Measurements from ENCODE around the gene DNAJB9. TPM values are rescaled to one million over a fixed set of nuclear protein-coding genes. Genes with fewer than 3 reads are reported as not detected.

Gene DNAJB9
- total RNA-seq, 4 donors from 2014 or later = 28.7 to 362 (median 44.8) TPM

DNA sequence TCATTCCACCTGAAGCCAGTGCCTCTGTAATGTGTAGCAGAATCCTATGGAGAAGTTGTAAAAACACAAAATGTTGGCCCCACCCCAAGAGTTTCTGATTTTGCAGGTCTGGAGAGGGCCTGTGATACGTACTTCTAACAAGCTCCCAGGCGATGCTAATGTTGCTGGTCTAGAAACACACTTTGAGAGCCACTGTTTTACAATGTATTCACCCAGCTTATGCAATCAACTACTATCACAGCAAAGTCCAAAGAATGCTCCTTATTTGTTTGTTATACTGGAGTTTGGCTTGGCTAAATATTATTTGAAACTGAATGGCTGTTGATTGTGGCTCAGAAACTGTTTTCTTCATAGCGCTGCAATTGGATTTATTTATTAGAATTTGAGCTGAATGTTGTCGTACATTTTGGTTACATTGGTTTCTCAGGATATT is 44.3 kb downstream of the DNAJB9 start:
- H3K27me3 ChIP-seq = no peaks in the 10 kb centered on the region
- H3K27ac ChIP-seq = no peak overlapping the region
- DNase-seq = no peak
- TF ChIP-seq, protein P1, sequence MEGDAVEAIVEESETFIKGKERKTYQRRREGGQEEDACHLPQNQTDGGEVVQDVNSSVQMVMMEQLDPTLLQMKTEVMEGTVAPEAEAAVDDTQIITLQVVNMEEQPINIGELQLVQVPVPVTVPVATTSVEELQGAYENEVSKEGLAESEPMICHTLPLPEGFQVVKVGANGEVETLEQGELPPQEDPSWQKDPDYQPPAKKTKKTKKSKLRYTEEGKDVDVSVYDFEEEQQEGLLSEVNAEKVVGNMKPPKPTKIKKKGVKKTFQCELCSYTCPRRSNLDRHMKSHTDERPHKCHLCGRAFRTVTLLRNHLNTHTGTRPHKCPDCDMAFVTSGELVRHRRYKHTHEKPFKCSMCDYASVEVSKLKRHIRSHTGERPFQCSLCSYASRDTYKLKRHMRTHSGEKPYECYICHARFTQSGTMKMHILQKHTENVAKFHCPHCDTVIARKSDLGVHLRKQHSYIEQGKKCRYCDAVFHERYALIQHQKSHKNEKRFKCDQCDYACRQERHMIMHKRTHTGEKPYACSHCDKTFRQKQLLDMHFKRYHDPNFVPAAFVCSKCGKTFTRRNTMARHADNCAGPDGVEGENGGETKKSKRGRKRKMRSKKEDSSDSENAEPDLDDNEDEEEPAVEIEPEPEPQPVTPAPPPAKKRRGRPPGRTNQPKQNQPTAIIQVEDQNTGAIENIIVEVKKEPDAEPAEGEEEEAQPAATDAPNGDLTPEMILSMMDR (IDR thresholded peaks at IDR 0.05) = no peak
- TF ChIP-seq POLR2A (IDR thresholded peaks at IDR 0.05) = no peak
- H3K4me1 ChIP-seq = no peaks in the 10 kb centered on the region
- H3K4me3 ChIP-seq = no peak overlapping the region
- intact Hi-C loops (cut with DNase I; ENCODE audit: low total_unique reads) = no loop called here
- no peaks in the 10 kb centered on the region for H3K9me3 ChIP-seq
- no peaks in the 10 kb centered on the region for H3K36me3 ChIP-seq

DNA sequence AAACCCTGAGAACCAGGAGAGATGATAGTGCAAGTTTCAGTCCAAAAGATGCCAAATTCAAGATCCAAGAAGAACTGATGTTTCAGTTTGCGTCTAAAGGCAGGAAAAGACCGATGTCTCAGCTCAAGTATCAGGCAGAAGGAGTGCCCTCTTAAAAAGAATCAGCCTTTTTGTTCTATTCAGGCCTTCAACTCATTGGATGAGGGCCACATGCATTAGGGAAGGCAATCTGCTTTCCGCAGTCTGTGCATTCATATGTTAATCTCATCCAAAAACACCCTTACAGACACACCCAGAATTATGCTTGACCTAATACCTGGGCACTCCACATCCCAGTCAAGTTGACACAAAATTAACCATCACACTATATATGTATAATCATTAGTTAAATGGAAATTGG is 45.2 kb downstream of the DNAJB9 start:
- H3K9me3 ChIP-seq = no peaks in the 10 kb centered on the region
- no peaks in the 10 kb centered on the region for H3K4me1 ChIP-seq
- H3K4me3 ChIP-seq = no peak overlapping the region
- no peaks in the 10 kb centered on the region for H3K27me3 ChIP-seq
- no peaks in the 10 kb centered on the region for H3K36me3 ChIP-seq
- TF ChIP-seq, protein P1 (IDR thresholded peaks at IDR 0.05) = no peak
- TF ChIP-seq POLR2A (IDR thresholded peaks at IDR 0.05) = no peak
- intact Hi-C loops (cut with DNase I; ENCODE audit: low total_unique reads) = no loop called here
- H3K27ac ChIP-seq = no peak overlapping the region
- no peak for DNase-seq

DNA sequence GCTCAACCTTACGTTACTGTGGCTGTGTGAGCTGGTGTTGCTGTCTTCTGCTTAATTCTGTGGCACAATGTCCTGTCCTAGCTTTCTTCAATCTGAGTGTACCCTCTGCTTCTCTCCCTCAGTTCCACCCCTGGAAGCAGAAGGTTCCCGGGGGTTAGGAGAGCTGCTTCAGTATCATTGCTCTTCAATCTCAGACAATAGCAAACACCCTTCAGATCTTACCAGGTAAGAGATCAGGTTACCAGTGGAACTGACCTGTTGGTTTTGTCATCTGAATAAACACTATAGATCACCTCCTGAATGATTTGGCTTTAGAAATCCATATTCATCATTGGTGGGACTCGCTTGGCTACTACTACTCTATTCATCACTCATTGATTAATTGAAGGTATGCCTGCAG is 48.4 kb downstream of the DNAJB9 start:
- TF ChIP-seq, protein P1 (IDR thresholded peaks at IDR 0.05) = no peak
- TF ChIP-seq POLR2A (IDR thresholded peaks at IDR 0.05) = no peak
- no peak overlapping the region for H3K4me3 ChIP-seq
- H3K4me1 ChIP-seq = no peaks in the 10 kb centered on the region
- H3K27me3 ChIP-seq = no peaks in the 10 kb centered on the region
- no peak for DNase-seq
- intact Hi-C loops (cut with DNase I; ENCODE audit: low total_unique reads) = no loop called here
- H3K36me3 ChIP-seq = no peaks in the 10 kb centered on the region
- H3K9me3 ChIP-seq = no peaks in the 10 kb centered on the region
- H3K27ac ChIP-seq = no peak overlapping the region

DNA sequence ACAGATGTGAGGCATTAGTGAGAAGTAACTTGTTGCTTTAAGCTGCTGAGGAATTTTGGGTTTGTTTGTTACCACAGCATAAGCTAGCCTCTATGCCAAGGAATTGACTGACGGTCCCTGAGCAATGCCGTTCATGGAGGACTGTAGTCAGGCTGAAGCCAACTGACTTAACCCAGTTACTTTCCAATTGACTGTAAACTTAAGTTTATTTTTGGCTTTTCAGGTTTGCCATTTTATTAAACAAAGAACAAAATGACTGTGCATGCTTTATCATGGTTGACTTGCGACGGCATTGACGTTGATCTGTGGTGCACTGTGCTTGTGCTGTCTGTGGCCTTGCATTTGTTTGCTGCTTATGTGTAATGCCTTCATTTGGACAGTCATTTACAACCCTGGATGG is 53.5 kb downstream of the DNAJB9 start:
- TF ChIP-seq POLR2A (IDR thresholded peaks at IDR 0.05) = no peak
- TF ChIP-seq, protein P1 (IDR thresholded peaks at IDR 0.05) = no peak

More for the DNA sequence above, 53.5 kb downstream of the DNAJB9 start:
- Histone ChIP-seq H3K9me3 (no peaks in the 10 kb centered on the region), H3K27me3 (no peaks in the 10 kb centered on the region), H3K27ac (no peak overlapping the region), H3K4me1 (no peaks in the 10 kb centered on the region), H3K36me3 (no peaks in the 10 kb centered on the region), H3K4me3 (no peak overlapping the region)
- intact Hi-C loops (cut with DNase I; ENCODE audit: low total_unique reads) = no loop called here
- DNase-seq = no peak

Other genes with a start within 250 kb of the DNAJB9 start
- 10 to 100 TPM in 1 of 4 donors, 1 to 10 TPM in 1, under 1 TPM in 1, not detected in 1; 0.77 to 30.3 (median 2.0) TPM for gene NRCAM, start 113.4 kb upstream of the DNAJB9 start, total RNA-seq
- gene PNPLA8, start 43.7 kb upstream of the DNAJB9 start, total RNA-seq = 10 to 100 TPM; 31.4 to 57.1 (median 46.7) TPM
- gene THAP5, start 168 bp upstream of the DNAJB9 start, total RNA-seq = 10 to 100 TPM; 21.0 to 55.6 (median 45.6) TPM

Data from uterus (tissue), 4 donors.